ENCODE results near the gene NFKBIE.

DNA sequence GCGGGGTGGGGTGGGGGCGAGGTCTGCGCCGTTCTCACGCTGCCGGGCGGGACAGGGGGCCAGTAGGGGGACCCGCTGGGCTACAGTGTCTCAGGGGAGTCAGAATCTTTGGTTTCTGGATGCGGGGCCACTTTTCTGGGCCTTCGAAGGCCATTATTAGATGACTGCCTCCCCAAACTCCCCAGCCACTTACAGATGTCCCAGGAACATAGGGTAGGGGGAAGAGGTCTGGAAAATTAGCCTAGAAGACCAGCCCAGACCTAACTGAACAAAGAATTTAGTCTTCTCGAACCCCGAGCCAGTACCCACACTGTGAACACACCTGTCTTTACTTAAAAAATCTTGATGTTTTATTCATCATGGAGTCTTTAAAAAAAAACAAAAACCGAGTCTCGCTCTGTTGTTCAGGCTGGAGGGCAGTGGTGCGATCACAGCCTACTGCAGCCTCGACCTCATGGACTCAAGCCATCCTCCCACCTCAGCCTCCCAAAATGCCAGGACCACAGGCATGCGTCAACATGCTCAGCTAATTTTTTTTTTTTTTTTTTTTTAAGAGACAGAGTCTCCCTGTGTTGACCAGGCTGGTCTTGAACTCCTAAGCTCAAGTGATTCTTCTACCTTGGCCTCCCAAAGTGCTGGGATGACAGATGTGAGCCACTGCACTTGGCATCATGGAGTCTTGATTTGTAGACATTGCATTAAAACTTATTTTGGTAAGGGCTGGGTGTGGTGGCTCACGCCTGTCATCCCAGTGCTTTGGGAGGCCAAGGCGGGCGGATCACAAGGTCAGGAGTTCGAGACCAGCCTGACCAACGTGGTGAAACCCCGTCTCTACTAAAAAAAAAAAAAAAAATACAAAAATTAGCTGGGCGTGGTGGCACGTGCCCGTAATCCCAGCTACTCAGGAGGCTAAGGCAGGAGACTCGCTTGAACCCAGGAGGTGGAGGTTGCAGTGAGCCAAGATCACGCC, 45.3 kb downstream of the NFKBIE start:
- TF ChIP-seq, protein P1, sequence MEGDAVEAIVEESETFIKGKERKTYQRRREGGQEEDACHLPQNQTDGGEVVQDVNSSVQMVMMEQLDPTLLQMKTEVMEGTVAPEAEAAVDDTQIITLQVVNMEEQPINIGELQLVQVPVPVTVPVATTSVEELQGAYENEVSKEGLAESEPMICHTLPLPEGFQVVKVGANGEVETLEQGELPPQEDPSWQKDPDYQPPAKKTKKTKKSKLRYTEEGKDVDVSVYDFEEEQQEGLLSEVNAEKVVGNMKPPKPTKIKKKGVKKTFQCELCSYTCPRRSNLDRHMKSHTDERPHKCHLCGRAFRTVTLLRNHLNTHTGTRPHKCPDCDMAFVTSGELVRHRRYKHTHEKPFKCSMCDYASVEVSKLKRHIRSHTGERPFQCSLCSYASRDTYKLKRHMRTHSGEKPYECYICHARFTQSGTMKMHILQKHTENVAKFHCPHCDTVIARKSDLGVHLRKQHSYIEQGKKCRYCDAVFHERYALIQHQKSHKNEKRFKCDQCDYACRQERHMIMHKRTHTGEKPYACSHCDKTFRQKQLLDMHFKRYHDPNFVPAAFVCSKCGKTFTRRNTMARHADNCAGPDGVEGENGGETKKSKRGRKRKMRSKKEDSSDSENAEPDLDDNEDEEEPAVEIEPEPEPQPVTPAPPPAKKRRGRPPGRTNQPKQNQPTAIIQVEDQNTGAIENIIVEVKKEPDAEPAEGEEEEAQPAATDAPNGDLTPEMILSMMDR (IDR thresholded peaks at IDR 0.05): no peak
- TF ChIP-seq POLR2A (IDR thresholded peaks at IDR 0.05): no peak
- TF ChIP-seq POLR2AphosphoS5 (IDR thresholded peaks at IDR 0.05): no peak
